NCI-H510A treated with DMSO at 0.1 percent for 48 hours (cell line): ENCODE data around the gene ANGPTL4.
"Not testable (repeated sequence)": the region's sequence is repeated elsewhere in the genome, so short reads cannot be mapped to it uniquely, and the experiment has no call there.

ENCODE experiments used
- DNase-seq: peaks from one replicate; lab custom pipeline; 2025; lab: John Stamatoyannopoulos, UW

ANGPTL4 gene

GRCh38 chr19:8363803-8364771 lies at the start of gene ANGPTL4:
Gene ANGPTL4, plus strand, starts transcription at chr19:8364155. Its CDS starts 167 bp downstream, at chr19:8364322.
- DNase-seq, result peak; percentile 19

- DNase-seq, result not testable (repeated sequence)
These were observed 48.8 kb upstream of the ANGPTL4 start for GRCh38 chr19:8314981-8315640.

GRCh38 chr19:8316351-8317125 lies 47.4 kb upstream of the ANGPTL4 start:
- DNase-seq, result no peak

GRCh38 chr19:8318835-8319234 lies 45.1 kb upstream of the ANGPTL4 start:
- not testable (repeated sequence) for DNase-seq

- DNase-seq, result no peak
These were observed 44.0 kb upstream of the ANGPTL4 start for GRCh38 chr19:8319807-8320520.

- DNase-seq, result no peak
These were observed 43.3 kb upstream of the ANGPTL4 start for GRCh38 chr19:8320564-8321066.

- DNase-seq, result peak; percentile 93
These were observed 42.6 kb upstream of the ANGPTL4 start, which contains the start of the genes NDUFA7 and RPS28 for GRCh38 chr19:8321067-8321985. Gene NDUFA7, minus strand, starts transcription at chr19:8321375. Its CDS starts 17 bp downstream, at chr19:8321358. Gene RPS28, plus strand, starts transcription at chr19:8321496. Its CDS starts 35 bp downstream, at chr19:8321531.

GRCh38 chr19:8321986-8322637 lies 41.8 kb upstream of the ANGPTL4 start:
- DNase-seq, result no peak

- DNase-seq, result no peak
These were observed 41.3 kb upstream of the ANGPTL4 start for GRCh38 chr19:8322638-8322997.

- DNase-seq, result no peak
These were observed 40.2 kb upstream of the ANGPTL4 start for GRCh38 chr19:8323781-8324185.

- DNase-seq, result no peak
These were observed 39.5 kb upstream of the ANGPTL4 start for GRCh38 chr19:8324186-8325050.

- DNase-seq, result no peak
These were observed 38.5 kb upstream of the ANGPTL4 start for GRCh38 chr19:8325454-8325853.

- DNase-seq, result no peak
These were observed 34.0 kb upstream of the ANGPTL4 start for GRCh38 chr19:8329996-8330395.

GRCh38 chr19:8331263-8331845 lies 32.6 kb upstream of the ANGPTL4 start:
- no peak for DNase-seq

GRCh38 chr19:8332976-8333766 lies 30.8 kb upstream of the ANGPTL4 start:
- DNase-seq, result no peak

- peak; percentile 32 for DNase-seq
These were observed 30.0 kb upstream of the ANGPTL4 start for GRCh38 chr19:8333767-8334457.
